Breast epithelium (tissue), 3 donors: Measurements from ENCODE around the gene EVL.

Experiments used
- CTCF ChIP-seq, 3 donors: fragments of 450-650 bp; IDR thresholded peaks; one replicate each; pipeline ENCODE4 v1.5.1; 2016 to 2017; ENCODE audit warnings: antibody characterized with exemption in 3 of 3, mild to moderate bottlenecking in 3 of 3, moderate library complexity in 3 of 3
- POLR2A ChIP-seq: fragments of 450-650 bp; IDR thresholded peaks from one replicate; pipeline ENCODE4 v1.6.1; 2016; ENCODE audit warnings: antibody characterized with exemption, mild to moderate bottlenecking, moderate library complexity

- TF ChIP-seq CTCF (IDR thresholded peaks at IDR 0.05) (no peak), POLR2A (no peak)
These were observed 90.8 kb downstream of the EVL start for GRCh38 chr14:100155756-100156616.
